ENCODE data around the gene AMDHD1.

DNA sequence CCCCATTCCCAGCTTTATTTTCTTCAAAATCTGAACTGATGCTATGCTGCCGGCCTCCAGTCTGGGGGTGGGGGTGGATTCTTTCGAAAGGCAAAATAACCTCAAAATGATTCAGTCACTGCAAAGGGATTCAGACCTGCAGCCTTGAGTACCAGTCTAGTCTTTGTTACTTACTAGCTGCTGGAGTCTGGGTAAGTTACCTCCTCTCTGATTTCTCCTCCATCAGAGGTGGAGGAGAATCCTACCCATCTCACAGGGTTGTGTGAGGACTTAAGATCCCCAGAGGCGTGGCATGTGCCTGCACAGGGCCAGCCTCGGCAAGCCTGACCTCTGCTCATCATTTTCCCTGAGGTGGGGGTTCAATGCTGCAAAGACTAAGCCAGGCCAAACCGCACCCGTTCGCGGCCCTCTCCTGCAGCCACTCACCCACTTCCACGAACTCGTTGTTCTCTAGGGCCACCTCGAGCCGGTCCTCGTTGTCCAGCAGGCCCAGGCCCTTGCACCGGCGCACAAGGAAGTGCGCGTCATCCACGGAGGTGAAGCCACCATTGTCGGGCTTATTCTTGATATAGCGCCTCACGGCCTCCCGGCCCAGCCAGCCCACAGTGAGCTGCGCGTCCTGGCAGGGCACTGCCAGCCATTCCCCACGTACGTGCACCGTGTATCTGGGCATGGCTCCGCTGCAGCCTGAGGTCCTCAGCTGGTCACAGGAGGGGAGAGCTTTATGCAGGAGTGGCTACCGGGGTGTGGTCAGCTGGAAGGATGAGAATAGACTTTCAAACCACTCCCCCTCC, 52.3 kb downstream of the AMDHD1 start:
- TF ChIP-seq, protein P1, sequence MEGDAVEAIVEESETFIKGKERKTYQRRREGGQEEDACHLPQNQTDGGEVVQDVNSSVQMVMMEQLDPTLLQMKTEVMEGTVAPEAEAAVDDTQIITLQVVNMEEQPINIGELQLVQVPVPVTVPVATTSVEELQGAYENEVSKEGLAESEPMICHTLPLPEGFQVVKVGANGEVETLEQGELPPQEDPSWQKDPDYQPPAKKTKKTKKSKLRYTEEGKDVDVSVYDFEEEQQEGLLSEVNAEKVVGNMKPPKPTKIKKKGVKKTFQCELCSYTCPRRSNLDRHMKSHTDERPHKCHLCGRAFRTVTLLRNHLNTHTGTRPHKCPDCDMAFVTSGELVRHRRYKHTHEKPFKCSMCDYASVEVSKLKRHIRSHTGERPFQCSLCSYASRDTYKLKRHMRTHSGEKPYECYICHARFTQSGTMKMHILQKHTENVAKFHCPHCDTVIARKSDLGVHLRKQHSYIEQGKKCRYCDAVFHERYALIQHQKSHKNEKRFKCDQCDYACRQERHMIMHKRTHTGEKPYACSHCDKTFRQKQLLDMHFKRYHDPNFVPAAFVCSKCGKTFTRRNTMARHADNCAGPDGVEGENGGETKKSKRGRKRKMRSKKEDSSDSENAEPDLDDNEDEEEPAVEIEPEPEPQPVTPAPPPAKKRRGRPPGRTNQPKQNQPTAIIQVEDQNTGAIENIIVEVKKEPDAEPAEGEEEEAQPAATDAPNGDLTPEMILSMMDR (IDR thresholded peaks at IDR 0.05): no peak
- TF ChIP-seq POLR2A (IDR thresholded peaks at IDR 0.05): no peak

Data from transverse colon (tissue), 3 donors.